Thyroid gland (tissue), 4 donors: ENCODE data around the gene THAP8.

Experiments used
- POLR2A ChIP-seq, 2 donors: fragments of 450-650 bp; IDR thresholded peaks; one replicate each; pipeline ENCODE4 v1.6.1; 2017; ENCODE audit warnings: antibody characterized with exemption in 2 of 2, mild to moderate bottlenecking in 2 of 2, moderate library complexity in 1 of 2
- TF ChIP-seq, protein P1 (sequence below), 6 experiments: fragments of 200-600 bp in 3 of 6; fragments of 450-650 bp in 3 of 6; sonication (generic) in 3 of 6; IDR thresholded peaks; one replicate each; pipeline ENCODE4 v1.5.1; 2016 to 2019; ENCODE audit warnings: antibody characterized with exemption in 6 of 6, mild to moderate bottlenecking in 2 of 6, inconsistent platforms in 1 of 6, moderate library complexity in 1 of 6

DNA sequence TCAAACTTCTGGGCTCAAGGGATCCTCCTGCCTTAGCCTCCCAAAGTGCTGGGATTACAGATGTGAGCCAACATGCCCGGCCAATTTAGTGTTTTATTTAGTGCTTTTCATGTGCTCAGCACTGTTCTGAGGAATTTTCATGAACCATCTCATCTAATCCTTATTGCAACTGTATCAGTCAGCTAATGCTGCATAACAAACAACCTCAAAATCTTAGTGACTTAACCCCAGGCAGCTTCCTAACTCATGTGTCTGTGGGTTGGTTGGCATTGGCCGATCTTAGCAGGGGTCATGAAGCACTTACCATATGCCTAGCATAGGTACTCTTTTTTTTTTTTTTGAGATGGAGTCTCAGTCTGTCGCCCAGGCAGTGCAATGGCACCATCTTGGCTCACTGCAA is 65.3 kb downstream of the THAP8 start:
- no peak for TF ChIP-seq POLR2A (IDR thresholded peaks at IDR 0.05)
- TF ChIP-seq, protein P1, sequence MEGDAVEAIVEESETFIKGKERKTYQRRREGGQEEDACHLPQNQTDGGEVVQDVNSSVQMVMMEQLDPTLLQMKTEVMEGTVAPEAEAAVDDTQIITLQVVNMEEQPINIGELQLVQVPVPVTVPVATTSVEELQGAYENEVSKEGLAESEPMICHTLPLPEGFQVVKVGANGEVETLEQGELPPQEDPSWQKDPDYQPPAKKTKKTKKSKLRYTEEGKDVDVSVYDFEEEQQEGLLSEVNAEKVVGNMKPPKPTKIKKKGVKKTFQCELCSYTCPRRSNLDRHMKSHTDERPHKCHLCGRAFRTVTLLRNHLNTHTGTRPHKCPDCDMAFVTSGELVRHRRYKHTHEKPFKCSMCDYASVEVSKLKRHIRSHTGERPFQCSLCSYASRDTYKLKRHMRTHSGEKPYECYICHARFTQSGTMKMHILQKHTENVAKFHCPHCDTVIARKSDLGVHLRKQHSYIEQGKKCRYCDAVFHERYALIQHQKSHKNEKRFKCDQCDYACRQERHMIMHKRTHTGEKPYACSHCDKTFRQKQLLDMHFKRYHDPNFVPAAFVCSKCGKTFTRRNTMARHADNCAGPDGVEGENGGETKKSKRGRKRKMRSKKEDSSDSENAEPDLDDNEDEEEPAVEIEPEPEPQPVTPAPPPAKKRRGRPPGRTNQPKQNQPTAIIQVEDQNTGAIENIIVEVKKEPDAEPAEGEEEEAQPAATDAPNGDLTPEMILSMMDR (IDR thresholded peaks at IDR 0.05): no peak
